SK-N-SH (cell line): ENCODE measurements around the gene SLC25A47. TPM values are rescaled to one million over a fixed set of nuclear protein-coding genes. Genes with fewer than 3 reads are reported as not detected.

ENCODE experiments used
- CTCF ChIA-PET: fragments of 300-600, 350-600 bp; formaldehyde crosslinking; extraction: SDS; loops from one replicate; lab custom pipeline; 2021; lab: Yijun Ruan, JAX
- POLR2A ChIA-PET: fragments of 350-600 bp; sonication (Branson Sonifier 250); formaldehyde crosslinking; extraction: SDS; loops from one replicate; lab custom pipeline; 2020; ENCODE audit warnings: antibody characterized with exemption, inconsistent platforms; lab: Yijun Ruan, JAX
- DNase-seq: peaks from one replicate; pipeline ENCODE4 v3.0.0; 2012
- H2AFZ ChIP-seq: fragments of 200-600 bp; sonication (generic); 2 replicates; pipeline ENCODE4 v1.8.1; 2016; ENCODE audit warnings: antibody characterized with exemption, mild to moderate bottlenecking, low read depth
- H3F3A ChIP-seq: fragments of 200-600 bp; sonication (generic); replicated peaks from 2 replicates; pipeline ENCODE3; 2016; ENCODE audit warnings: antibody characterized with exemption, mild to moderate bottlenecking; ENCODE audit not compliant: insufficient read depth
- H3K27ac ChIP-seq, 2 experiments: fragments of 200-500 bp in 1 of 2; fragments of 200-600 bp in 1 of 2; sonication (Bioruptor generic) in 1 of 2; sonication (generic), shearing (Covaris generic) in 1 of 2; 2 replicates each; pipeline versions ENCODE4 v1.5.1 to v1.6.1; 2014 to 2016; ENCODE audit warnings: low read depth in 2 of 2, inconsistent platforms in 1 of 2, low read length in 1 of 2, mild to moderate bottlenecking in 1 of 2, mixed read lengths in 1 of 2
- H3K27me3 ChIP-seq: fragments of 200-600 bp; sonication (generic), shearing (Covaris generic); 2 replicates; pipeline ENCODE4 v1.6.1; 2016; ENCODE audit warnings: mixed run types; ENCODE audit not compliant: insufficient read depth
- H3K36me3 ChIP-seq, 2 experiments: fragments of 200-500 bp in 1 of 2; fragments of 200-600 bp in 1 of 2; sonication (Bioruptor generic) in 1 of 2; sonication (generic) in 1 of 2; replicated peaks in 1 of 2; 2 replicates each; pipeline versions ENCODE3 to v1.5.1; 2014 to 2016; ENCODE audit warnings: low read length in 1 of 2, mild to moderate bottlenecking in 1 of 2; ENCODE audit not compliant: insufficient read depth in 2 of 2, control insufficient read depth in 1 of 2
- H3K4me1 ChIP-seq, 2 experiments: fragments of 200-500 bp in 1 of 2; fragments of 200-600 bp in 1 of 2; sonication (Bioruptor generic) in 1 of 2; sonication (generic), shearing (Covaris generic) in 1 of 2; 2 replicates each; pipeline versions ENCODE4 v1.5.1 to v1.6.1; 2014 to 2016; ENCODE audit warnings: low read depth in 1 of 2, low read length in 1 of 2, mixed run types in 1 of 2; ENCODE audit not compliant: insufficient read depth in 2 of 2, control insufficient read depth in 1 of 2
- H3K4me2 ChIP-seq: fragments of 200-600 bp; sonication (generic), shearing (Covaris generic); 2 replicates; pipeline ENCODE4 v1.6.1; 2017; ENCODE audit warnings: mixed run types
- H3K4me3 ChIP-seq, 2 experiments: fragments of 200-500 bp in 1 of 2; fragments of 200-600 bp in 1 of 2; sonication (Bioruptor generic) in 1 of 2; sonication (generic), shearing (Covaris generic) in 1 of 2; 2 replicates each; pipeline versions ENCODE4 v1.5.1 to v1.8.1; 2014 to 2016; ENCODE audit warnings: low read depth in 2 of 2, inconsistent platforms in 1 of 2, low read length in 1 of 2, mild to moderate bottlenecking in 1 of 2, mixed read lengths in 1 of 2, moderate library complexity in 1 of 2
- H3K79me2 ChIP-seq: fragments of 200-600 bp; sonication (generic); 2 replicates; pipeline ENCODE4 v1.8.1; 2017; ENCODE audit warnings: mild to moderate bottlenecking; ENCODE audit not compliant: insufficient read depth
- H3K9ac ChIP-seq: fragments of 200-600 bp; sonication (generic); 2 replicates; pipeline ENCODE4 v1.6.1; 2017; ENCODE audit warnings: mixed run types
- H3K9me2 ChIP-seq: fragments of 200-600 bp; sonication (generic); 2 replicates; pipeline ENCODE4 v1.6.1; 2017; ENCODE audit warnings: mixed run types
- H3K9me3 ChIP-seq: fragments of 200-600 bp; sonication (generic); 2 replicates; pipeline ENCODE4 v1.6.1; 2017; ENCODE audit warnings: mixed run types, mild to moderate bottlenecking, moderate library complexity
- H4K20me1 ChIP-seq: fragments of 200-600 bp; sonication (generic); 2 replicates; pipeline ENCODE4 v1.6.1; 2017; ENCODE audit warnings: mild to moderate bottlenecking, mixed run types; ENCODE audit not compliant: insufficient read depth
- CHD2 ChIP-seq: fragments of 150-350 bp; IDR thresholded peaks from 2 replicates; pipeline ENCODE4 v1.6.1; 2018; ENCODE audit warnings: low read length; ENCODE audit not compliant: partially characterized antibody
- ELF1 ChIP-seq: IDR thresholded peaks from 2 replicates; pipeline ENCODE4 v1.4.0; 2012
- FOSL2 ChIP-seq: IDR thresholded peaks from 2 replicates; pipeline ENCODE4 v1.4.0; 2012; ENCODE audit warnings: low read depth, mild to moderate bottlenecking, moderate library complexity, borderline replicate concordance
- GABPA ChIP-seq: IDR thresholded peaks from 2 replicates; pipeline ENCODE4 v1.4.0; 2012; ENCODE audit warnings: low read depth, mild to moderate bottlenecking
- GATA2 ChIP-seq: sonication (generic); formaldehyde crosslinking; IDR thresholded peaks from 2 replicates; pipeline ENCODE4 v1.5.0; 2020; ENCODE audit warnings: mild to moderate bottlenecking, missing genetic modification reagents
- JUND ChIP-seq: IDR thresholded peaks from 2 replicates; pipeline ENCODE4 v1.4.0; 2012
- NFIC ChIP-seq: IDR thresholded peaks from 2 replicates; pipeline ENCODE4 v1.4.0; 2012; ENCODE audit warnings: borderline replicate concordance
- RCOR1 ChIP-seq: fragments of 150-350 bp; IDR thresholded peaks from 2 replicates; pipeline ENCODE4 v1.6.1; 2017; ENCODE audit warnings: antibody characterized with exemption, low read length
- RFX5 ChIP-seq: IDR thresholded peaks from 2 replicates; pipeline ENCODE4 v1.6.1; 2012; ENCODE audit warnings: mild to moderate bottlenecking, improper control_type of control experiment, low read length
- TAF1 ChIP-seq: IDR thresholded peaks from 2 replicates; pipeline ENCODE4 v1.6.1; 2012; ENCODE audit warnings: low read depth, mild to moderate bottlenecking, low read length, moderate library complexity, borderline replicate concordance
- YY1 ChIP-seq: IDR thresholded peaks from 2 replicates; pipeline ENCODE4 v1.4.0; 2012; ENCODE audit warnings: low read depth, mild to moderate bottlenecking
- WGBS: methylation state at CpG from one replicate; pipeline ENCODE4 v1.1.6; 2017; ENCODE audit warnings: low lambda C conversion rate; 5-methylcytosine and 5-hydroxymethylcytosine counted together
- polyA plus RNA-seq, 3 experiments: library from polyadenylated mRNA; depleted of rRNA; stranded (reverse); fragments of >200 nt; gene quantifications; 2 replicates each; pipeline ENCODE4 v1.2.3, GENCODE V29; 2012
- TF ChIP-seq, protein P1 (sequence below): fragments of 150-350 bp; IDR thresholded peaks from 2 replicates; pipeline ENCODE4 v1.6.1; 2016; ENCODE audit warnings: mild to moderate bottlenecking, low read depth, low read length
- TF ChIP-seq, protein P2 (sequence below): IDR thresholded peaks from 2 replicates; pipeline ENCODE4 v1.4.0; 2012; ENCODE audit warnings: low read depth, borderline replicate concordance
- TF ChIP-seq, protein P3 (sequence below): fragments of 200-600 bp; sonication (generic); IDR thresholded peaks from 2 replicates; pipeline ENCODE4 v1.6.1; 2017; ENCODE audit warnings: antibody characterized with exemption, mild to moderate bottlenecking, moderate library complexity
- TF ChIP-seq, protein P4 (sequence below): IDR thresholded peaks from 2 replicates; pipeline ENCODE4; 2012

SLC25A47 gene
- polyA plus RNA-seq, 1 of the 3 experiments (the other 2 are of a cell fraction) = not detected

DNA sequence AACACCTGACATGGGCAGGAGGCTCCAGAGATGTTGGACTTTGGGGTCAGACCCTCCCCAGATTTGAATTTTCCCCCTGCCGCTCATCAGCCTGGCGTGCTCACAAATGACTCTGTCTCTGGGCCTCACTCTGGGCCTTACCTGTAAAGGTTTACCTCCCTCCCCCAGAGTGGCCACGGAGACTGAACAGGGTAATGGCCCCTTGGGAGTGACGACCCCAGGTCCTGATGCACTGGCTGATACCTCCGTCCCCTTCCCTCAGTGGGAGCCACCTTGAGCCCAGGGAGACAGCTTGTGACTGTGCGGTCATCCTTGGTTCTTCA is 23.9 kb upstream of the SLC25A47 start:
- peaks cover 33% of the 10 kb centered on the region for H4K20me1 ChIP-seq
- H3K27ac ChIP-seq = no peak overlapping the region
- H3K4me2 ChIP-seq = no peak overlapping the region
- peaks cover 45% of the 10 kb centered on the region for H3K79me2 ChIP-seq
- TF ChIP-seq ELF1 (no peak), YY1 (no peak), NFIC (no peak), FOSL2 (no peak), JUND (no peak), GABPA (no peak), RFX5 (no peak), RCOR1 (no peak), CHD2 (no peak), TAF1 (no peak)
- TF ChIP-seq, protein P1, sequence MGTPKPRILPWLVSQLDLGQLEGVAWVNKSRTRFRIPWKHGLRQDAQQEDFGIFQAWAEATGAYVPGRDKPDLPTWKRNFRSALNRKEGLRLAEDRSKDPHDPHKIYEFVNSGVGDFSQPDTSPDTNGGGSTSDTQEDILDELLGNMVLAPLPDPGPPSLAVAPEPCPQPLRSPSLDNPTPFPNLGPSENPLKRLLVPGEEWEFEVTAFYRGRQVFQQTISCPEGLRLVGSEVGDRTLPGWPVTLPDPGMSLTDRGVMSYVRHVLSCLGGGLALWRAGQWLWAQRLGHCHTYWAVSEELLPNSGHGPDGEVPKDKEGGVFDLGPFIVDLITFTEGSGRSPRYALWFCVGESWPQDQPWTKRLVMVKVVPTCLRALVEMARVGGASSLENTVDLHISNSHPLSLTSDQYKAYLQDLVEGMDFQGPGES = no peak
- TF ChIP-seq, protein P2, sequence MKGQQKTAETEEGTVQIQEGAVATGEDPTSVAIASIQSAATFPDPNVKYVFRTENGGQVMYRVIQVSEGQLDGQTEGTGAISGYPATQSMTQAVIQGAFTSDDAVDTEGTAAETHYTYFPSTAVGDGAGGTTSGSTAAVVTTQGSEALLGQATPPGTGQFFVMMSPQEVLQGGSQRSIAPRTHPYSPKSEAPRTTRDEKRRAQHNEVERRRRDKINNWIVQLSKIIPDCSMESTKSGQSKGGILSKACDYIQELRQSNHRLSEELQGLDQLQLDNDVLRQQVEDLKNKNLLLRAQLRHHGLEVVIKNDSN = no peak
- TF ChIP-seq, all 33 proteins: peak for 0
- H3K36me3 ChIP-seq = peaks cover 0 to 2% of the 10 kb centered on the region in 2 experiments
- no peak overlapping the region for H3K9ac ChIP-seq
- peaks cover 2% of the 10 kb centered on the region for H3F3A ChIP-seq
- no peak overlapping the region for H2AFZ ChIP-seq
- H3K9me2 ChIP-seq = no peaks in the 10 kb centered on the region
- no peaks in the 10 kb centered on the region for H3K9me3 ChIP-seq
- H3K27me3 ChIP-seq = no peaks in the 10 kb centered on the region
- 93% methylated on average over 5 of the region's 6 CpGs for WGBS
- no peak overlapping the region for H3K4me3 ChIP-seq
- H3K4me1 ChIP-seq = peaks cover 0 to 9% of the 10 kb centered on the region in 2 experiments; a peak in 1 of 4 replicates
- POLR2A ChIA-PET = no interaction called here
- DNase-seq = no peak
- CTCF ChIA-PET = interaction anchor here (1.6 kb wide), 1 partner anchor 15 kb away, joined by 9 read pairs; no protein-coding TSS in a partner anchor

DNA sequence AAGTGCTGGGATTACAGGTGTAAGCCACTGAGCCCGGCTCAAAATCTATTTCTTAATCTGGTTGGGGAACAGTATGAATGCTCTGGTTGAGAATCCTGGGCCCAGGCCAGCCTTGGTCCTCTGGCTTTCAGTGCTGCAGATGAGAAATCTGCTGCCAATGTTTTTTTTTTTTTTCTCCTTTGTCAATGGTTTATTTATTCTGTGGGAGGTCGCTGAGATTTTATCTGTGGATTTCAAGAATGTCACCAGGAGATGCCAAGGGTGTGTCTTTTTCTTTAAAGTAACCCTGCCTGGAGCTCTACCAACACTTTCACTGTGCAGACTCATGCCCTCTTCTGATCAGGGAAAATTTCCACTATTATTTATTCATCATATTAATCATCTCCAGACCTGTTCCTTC is 20.5 kb upstream of the SLC25A47 start:
- H3K9ac ChIP-seq = no peak overlapping the region
- DNase-seq = no peak
- 35% methylated on average over 2 of the region's 2 CpGs for WGBS

More for the DNA sequence above, 20.5 kb upstream of the SLC25A47 start:
- CTCF ChIA-PET = interaction anchor here (0.7 to 4.0 kb wide), 12 partner anchors 8 to 109 kb away, joined by 3 to 31 read pairs (median 5); a partner anchor contains a TSS
- Histone ChIP-seq H3K36me3 (peaks cover 0 to 2% of the 10 kb centered on the region in 2 experiments), H3K79me2 (peaks cover 63% of the 10 kb centered on the region), H3K4me3 (no peak overlapping the region), H3K9me2 (no peaks in the 10 kb centered on the region), H2AFZ (no peak overlapping the region), H3K27ac (peak overlapping the region in 1 of 2 experiments; percentile 14; a peak in 1 of 4 replicates), H3K9me3 (no peaks in the 10 kb centered on the region), H3K4me1 (peaks cover 0 to 21% of the 10 kb centered on the region in 2 experiments; a peak in 2 of 4 replicates), H3F3A (peaks cover 2% of the 10 kb centered on the region), H3K27me3 (no peaks in the 10 kb centered on the region), H3K4me2 (no peak overlapping the region), H4K20me1 (peaks cover 37% of the 10 kb centered on the region)
- POLR2A ChIA-PET = no interaction called here
- TF ChIP-seq, protein P3, sequence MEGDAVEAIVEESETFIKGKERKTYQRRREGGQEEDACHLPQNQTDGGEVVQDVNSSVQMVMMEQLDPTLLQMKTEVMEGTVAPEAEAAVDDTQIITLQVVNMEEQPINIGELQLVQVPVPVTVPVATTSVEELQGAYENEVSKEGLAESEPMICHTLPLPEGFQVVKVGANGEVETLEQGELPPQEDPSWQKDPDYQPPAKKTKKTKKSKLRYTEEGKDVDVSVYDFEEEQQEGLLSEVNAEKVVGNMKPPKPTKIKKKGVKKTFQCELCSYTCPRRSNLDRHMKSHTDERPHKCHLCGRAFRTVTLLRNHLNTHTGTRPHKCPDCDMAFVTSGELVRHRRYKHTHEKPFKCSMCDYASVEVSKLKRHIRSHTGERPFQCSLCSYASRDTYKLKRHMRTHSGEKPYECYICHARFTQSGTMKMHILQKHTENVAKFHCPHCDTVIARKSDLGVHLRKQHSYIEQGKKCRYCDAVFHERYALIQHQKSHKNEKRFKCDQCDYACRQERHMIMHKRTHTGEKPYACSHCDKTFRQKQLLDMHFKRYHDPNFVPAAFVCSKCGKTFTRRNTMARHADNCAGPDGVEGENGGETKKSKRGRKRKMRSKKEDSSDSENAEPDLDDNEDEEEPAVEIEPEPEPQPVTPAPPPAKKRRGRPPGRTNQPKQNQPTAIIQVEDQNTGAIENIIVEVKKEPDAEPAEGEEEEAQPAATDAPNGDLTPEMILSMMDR = no peak
- TF ChIP-seq GATA2 (CRISPR knock-in tag) = no peak
- TF ChIP-seq, protein P4, sequence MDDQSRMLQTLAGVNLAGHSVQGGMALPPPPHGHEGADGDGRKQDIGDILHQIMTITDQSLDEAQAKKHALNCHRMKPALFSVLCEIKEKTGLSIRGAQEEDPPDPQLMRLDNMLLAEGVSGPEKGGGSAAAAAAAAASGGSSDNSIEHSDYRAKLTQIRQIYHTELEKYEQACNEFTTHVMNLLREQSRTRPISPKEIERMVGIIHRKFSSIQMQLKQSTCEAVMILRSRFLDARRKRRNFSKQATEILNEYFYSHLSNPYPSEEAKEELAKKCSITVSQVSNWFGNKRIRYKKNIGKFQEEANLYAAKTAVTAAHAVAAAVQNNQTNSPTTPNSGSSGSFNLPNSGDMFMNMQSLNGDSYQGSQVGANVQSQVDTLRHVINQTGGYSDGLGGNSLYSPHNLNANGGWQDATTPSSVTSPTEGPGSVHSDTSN = no peak
